Body of pancreas (tissue), 4 donors: Measurements from ENCODE around the gene HNRNPCL1.

Experiments used
- POLR2A ChIP-seq, 3 donors: fragments of 450-650 bp; IDR thresholded peaks; one replicate each; pipeline ENCODE4 v1.6.1; 2016; ENCODE audit warnings: antibody characterized with exemption in 3 of 3, mild to moderate bottlenecking in 2 of 3
- TF ChIP-seq, protein P1 (sequence below), 7 experiments: fragments of 450-650 bp in 4 of 7; fragments of 200-600 bp in 3 of 7; sonication (generic) in 3 of 7; IDR thresholded peaks; one replicate each; pipeline ENCODE4 v1.5.1; 2016 to 2019; ENCODE audit warnings: antibody characterized with exemption in 7 of 7

DNA sequence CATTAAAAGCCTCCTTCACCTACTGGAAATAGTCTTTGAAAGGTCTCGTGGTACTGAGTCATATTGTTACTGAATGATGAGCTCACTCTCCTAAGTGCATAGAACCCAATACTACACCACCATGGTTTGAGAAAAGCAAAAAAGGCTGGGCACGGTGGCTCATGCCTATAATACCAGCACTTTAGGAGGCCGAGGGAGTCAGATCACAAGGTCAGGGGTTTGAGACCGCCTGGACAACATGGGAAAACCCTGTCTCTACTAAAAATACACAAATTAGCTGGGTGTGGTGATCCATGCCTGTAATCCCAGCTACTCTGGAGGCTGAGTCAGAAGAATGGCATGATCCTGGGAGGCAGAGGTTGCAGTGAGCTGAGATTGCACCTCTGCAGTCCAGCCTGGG lies 3.3 kb upstream of the HNRNPCL1 start:
- TF ChIP-seq, protein P1, sequence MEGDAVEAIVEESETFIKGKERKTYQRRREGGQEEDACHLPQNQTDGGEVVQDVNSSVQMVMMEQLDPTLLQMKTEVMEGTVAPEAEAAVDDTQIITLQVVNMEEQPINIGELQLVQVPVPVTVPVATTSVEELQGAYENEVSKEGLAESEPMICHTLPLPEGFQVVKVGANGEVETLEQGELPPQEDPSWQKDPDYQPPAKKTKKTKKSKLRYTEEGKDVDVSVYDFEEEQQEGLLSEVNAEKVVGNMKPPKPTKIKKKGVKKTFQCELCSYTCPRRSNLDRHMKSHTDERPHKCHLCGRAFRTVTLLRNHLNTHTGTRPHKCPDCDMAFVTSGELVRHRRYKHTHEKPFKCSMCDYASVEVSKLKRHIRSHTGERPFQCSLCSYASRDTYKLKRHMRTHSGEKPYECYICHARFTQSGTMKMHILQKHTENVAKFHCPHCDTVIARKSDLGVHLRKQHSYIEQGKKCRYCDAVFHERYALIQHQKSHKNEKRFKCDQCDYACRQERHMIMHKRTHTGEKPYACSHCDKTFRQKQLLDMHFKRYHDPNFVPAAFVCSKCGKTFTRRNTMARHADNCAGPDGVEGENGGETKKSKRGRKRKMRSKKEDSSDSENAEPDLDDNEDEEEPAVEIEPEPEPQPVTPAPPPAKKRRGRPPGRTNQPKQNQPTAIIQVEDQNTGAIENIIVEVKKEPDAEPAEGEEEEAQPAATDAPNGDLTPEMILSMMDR (IDR thresholded peaks at IDR 0.05): no peak
- no peak for TF ChIP-seq POLR2A (IDR thresholded peaks at IDR 0.05)
